ENCODE results near the gene VPS13A.
A peak's percentile ranks its signal among the peaks of the same experiment; 100 is the strongest.

GRCh38 chr9:77457916-77458592 is 280.7 kb downstream of the VPS13A start:
- peak; percentile 56 to 82 (median 71) for TF ChIP-seq CTCF (IDR thresholded peaks at IDR 0.05)
- TF ChIP-seq POLR2A (IDR thresholded peaks at IDR 0.05) = no peak

All from adrenal gland (tissue), 5 donors.